NT2/D1 (cell line): Measurements from ENCODE around the gene C3.

ENCODE experiments used
- SUZ12 ChIP-seq: IDR thresholded peaks from 2 replicates; pipeline ENCODE4 v1.6.1; 2011; ENCODE audit not compliant: insufficient read length, insufficient read depth; ENCODE audit errors: extremely low read depth
- YY1 ChIP-seq: IDR thresholded peaks from 2 replicates; pipeline ENCODE4 v1.6.1; 2011; ENCODE audit not compliant: insufficient read length, insufficient read depth
- ZNF274 ChIP-seq: IDR thresholded peaks from 2 replicates; pipeline ENCODE4 v1.6.1; 2011; ENCODE audit warnings: mild to moderate bottlenecking, low read depth, low read length

GRCh38 chr19:6711605-6712004 lies 8.8 kb downstream of the C3 start:
- TF ChIP-seq YY1 (no peak), ZNF274 (no peak), SUZ12 (no peak)
